Peyer's patch (tissue), 4 donors: Measurements from ENCODE around the gene SF3B6. TPM values are rescaled to one million over a fixed set of nuclear protein-coding genes. Genes with fewer than 3 reads are reported as not detected.
A peak's percentile ranks its signal among the peaks of the same experiment; 100 is the strongest.

Experiments
- DNase-seq, 3 donors: peaks; one replicate each; pipeline ENCODE4 v3.0.0-alpha.2; 2017 to 2019
- H3K27ac ChIP-seq, 4 donors: fragments of 200-600 bp; sonication (generic); one replicate each; pipeline ENCODE4 v1.5.1; 2016 to 2019
- H3K27me3 ChIP-seq, 2 donors: fragments of 200-600 bp; sonication (generic); one replicate each; pipeline ENCODE4 v1.5.1; 2019
- H3K36me3 ChIP-seq, 3 donors: fragments of 200-600 bp; sonication (generic); one replicate each; pipeline ENCODE4 v1.5.1; 2016 to 2019
- H3K4me1 ChIP-seq, 4 donors: fragments of 200-600 bp; sonication (generic); one replicate each; pipeline ENCODE4 v1.5.1; 2016 to 2019
- H3K4me3 ChIP-seq, 4 donors: fragments of 200-600 bp; sonication (generic); 1 replicate in 3 of 4; 2 replicates in 1 of 4; pipeline ENCODE4 v1.5.1; 2016 to 2019; ENCODE audit warnings: mild to moderate bottlenecking in 1 of 4
- H3K9me3 ChIP-seq, 4 donors: fragments of 200-600 bp; sonication (generic); one replicate each; pipeline ENCODE4 v1.5.1; 2016 to 2019; ENCODE audit warnings: mild to moderate bottlenecking in 1 of 4
- POLR2A ChIP-seq, 2 donors: fragments of 450-650 bp; IDR thresholded peaks; one replicate each; pipeline ENCODE4 v1.5.1; 2017; ENCODE audit warnings: antibody characterized with exemption in 2 of 2, mild to moderate bottlenecking in 2 of 2, moderate library complexity in 2 of 2
- total RNA-seq, 4 donors: library from RNA; depleted of rRNA; stranded (reverse); fragments of >200 nt; gene quantifications; one replicate each; pipeline ENCODE4 v1.1.0, GENCODE V29; 2016
- TF ChIP-seq, protein P1 (sequence below), 6 experiments: fragments of 450-650 bp in 4 of 6; fragments of 200-600 bp in 2 of 6; sonication (generic) in 1 of 6; IDR thresholded peaks; one replicate each; pipeline ENCODE4 v1.5.1; 2017 to 2019; ENCODE audit warnings: antibody characterized with exemption in 6 of 6, mild to moderate bottlenecking in 3 of 6, moderate library complexity in 1 of 6

The SF3B6 gene
- total RNA-seq, 4 donors from 2014 or later, result 75.9 to 138 (median 91.9) TPM

DNA sequence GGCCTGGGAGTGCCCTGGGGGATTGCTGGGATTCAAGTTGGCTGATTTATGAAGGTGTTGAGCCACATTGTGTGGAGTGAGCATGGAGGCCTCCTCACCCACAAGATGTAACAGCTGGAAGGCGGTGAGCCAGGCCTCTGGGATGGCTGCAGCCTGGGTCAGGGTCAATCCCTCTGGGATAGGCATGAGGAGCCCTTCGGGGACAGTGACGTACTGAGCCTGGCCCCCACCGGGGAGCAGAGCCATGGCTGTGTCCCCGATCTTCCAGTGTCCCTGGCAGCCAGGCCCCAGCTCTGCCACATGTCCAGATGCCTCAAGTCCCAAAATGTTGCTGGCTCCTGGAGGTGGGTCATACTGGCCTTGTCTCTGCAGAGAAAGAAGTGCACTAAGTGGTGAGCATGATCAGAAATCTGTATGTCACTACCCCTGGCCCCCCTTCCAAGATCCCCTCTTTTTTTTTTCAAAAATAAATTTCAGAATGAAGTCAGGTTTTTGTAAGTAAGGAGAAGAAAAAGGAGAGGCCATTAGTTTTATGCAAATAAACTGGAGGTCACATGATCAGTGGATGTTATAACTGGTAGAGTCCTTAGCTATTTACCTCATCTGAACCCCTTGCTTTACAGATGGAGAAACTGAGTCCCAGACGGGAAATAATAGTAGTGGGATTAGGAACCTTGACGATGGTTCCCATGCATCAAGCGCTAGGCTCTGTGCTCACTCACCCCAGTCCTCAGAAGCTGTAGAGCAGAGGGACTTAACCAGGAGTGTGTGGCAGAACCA lies 6.9 kb upstream of the SF3B6 start:
- peaks cover 0 to 39% (median 0%) of the 10 kb centered on the region in 3 donors for H3K36me3 ChIP-seq
- no peak for DNase-seq
- TF ChIP-seq, protein P1, sequence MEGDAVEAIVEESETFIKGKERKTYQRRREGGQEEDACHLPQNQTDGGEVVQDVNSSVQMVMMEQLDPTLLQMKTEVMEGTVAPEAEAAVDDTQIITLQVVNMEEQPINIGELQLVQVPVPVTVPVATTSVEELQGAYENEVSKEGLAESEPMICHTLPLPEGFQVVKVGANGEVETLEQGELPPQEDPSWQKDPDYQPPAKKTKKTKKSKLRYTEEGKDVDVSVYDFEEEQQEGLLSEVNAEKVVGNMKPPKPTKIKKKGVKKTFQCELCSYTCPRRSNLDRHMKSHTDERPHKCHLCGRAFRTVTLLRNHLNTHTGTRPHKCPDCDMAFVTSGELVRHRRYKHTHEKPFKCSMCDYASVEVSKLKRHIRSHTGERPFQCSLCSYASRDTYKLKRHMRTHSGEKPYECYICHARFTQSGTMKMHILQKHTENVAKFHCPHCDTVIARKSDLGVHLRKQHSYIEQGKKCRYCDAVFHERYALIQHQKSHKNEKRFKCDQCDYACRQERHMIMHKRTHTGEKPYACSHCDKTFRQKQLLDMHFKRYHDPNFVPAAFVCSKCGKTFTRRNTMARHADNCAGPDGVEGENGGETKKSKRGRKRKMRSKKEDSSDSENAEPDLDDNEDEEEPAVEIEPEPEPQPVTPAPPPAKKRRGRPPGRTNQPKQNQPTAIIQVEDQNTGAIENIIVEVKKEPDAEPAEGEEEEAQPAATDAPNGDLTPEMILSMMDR (IDR thresholded peaks at IDR 0.05), result no peak
- no peak for TF ChIP-seq POLR2A (IDR thresholded peaks at IDR 0.05)
- H3K9me3 ChIP-seq, result no peaks in the 10 kb centered on the region
- no peaks in the 10 kb centered on the region for H3K27me3 ChIP-seq
- peak overlapping the region; percentile 80 to 96 (median 94) for H3K27ac ChIP-seq
- H3K4me1 ChIP-seq, result peaks cover 0 to 8% (median 6%) of the 10 kb centered on the region in 4 donors
- peak overlapping the region; percentile 39 to 60 (median 54) for H3K4me3 ChIP-seq

DNA sequence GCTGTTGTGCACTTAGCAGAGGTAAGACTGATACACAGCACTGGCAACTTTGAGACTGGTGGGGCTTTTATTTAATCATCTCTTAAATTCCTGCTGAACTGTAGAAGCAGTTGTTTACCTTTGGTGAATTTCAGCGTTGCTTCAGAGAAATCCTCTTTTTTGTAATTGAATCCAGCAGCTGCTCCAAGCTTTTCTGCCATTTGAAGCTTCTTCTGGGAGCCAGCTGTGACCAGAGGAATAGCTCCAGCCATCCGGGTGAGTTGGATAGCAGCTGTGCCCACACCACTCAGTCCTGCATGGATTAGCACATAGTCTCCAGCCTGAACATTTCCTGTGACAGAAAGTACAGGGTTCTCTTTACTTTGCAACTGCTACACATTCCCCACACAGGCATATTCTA lies 4.6 kb upstream of the SF3B6 start:
- Histone ChIP-seq H3K27ac (no peak overlapping the region), H3K4me1 (peaks cover 6 to 14% (median 8%) of the 10 kb centered on the region in 4 donors), H3K27me3 (no peaks in the 10 kb centered on the region), H3K36me3 (peaks cover 0 to 36% (median 0%) of the 10 kb centered on the region in 3 donors), H3K9me3 (no peaks in the 10 kb centered on the region), H3K4me3 (no peak overlapping the region)
- no peak for TF ChIP-seq POLR2A (IDR thresholded peaks at IDR 0.05)
- TF ChIP-seq, protein P1 (IDR thresholded peaks at IDR 0.05), result no peak
- DNase-seq, result no peak

DNA sequence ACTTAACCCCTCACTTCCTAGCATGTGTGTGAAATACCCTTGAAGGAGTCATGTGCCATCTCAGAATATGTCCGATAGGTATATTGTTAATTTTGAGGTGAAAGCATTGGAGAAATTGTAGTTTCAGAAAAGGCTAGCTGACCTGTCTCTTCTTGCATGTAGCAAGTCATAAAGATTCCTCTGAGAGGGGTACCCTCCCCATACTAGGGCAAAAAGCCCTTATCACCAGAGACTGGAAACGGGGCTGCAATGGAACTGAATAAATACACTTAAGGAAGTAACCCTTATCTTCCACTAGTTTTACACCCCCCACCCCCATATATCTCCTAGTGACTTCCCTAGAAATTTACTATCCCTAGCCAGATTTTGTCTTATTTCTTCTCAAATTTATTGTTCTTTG lies 1.8 kb upstream of the SF3B6 start:
- H3K27ac ChIP-seq, result peak overlapping the region; percentile 86 to 100 (median 97)
- peaks cover 0 to 46% (median 0%) of the 10 kb centered on the region in 3 donors for H3K36me3 ChIP-seq
- peaks cover 3 to 25% (median 7%) of the 10 kb centered on the region in 4 donors for H3K4me1 ChIP-seq
- H3K27me3 ChIP-seq, result no peaks in the 10 kb centered on the region
- no peak for TF ChIP-seq POLR2A (IDR thresholded peaks at IDR 0.05)
- DNase-seq, result no peak
- peak overlapping the region; percentile 64 to 80 (median 74) for H3K4me3 ChIP-seq
- H3K9me3 ChIP-seq, result no peaks in the 10 kb centered on the region

DNA sequence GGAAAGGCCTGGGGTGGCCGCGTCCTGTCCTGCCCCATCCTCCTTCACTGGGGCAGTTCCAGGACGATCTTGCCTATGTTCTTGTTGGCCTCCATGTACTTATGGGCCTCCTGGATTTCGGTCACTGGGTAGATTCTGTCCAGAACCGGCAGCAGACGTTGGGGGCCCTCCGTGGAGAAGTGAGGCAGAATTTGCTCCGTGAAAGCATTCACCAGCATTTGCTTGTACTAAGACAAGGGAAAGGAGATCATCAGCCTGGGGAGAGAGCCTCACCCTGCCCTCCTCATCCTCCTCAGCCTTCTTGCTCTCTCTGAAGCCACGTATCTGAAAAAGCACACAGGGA lies 1.4 kb upstream of the SF3B6 start:
- no peak for TF ChIP-seq POLR2A (IDR thresholded peaks at IDR 0.05)
- TF ChIP-seq, protein P1 (IDR thresholded peaks at IDR 0.05), result no peak
- no peaks in the 10 kb centered on the region for H3K9me3 ChIP-seq
- H3K36me3 ChIP-seq, result peaks cover 0 to 46% (median 0%) of the 10 kb centered on the region in 3 donors
- H3K27ac ChIP-seq, result peak overlapping the region; percentile 86 to 100 (median 97)
- DNase-seq, result no peak
- H3K27me3 ChIP-seq, result no peaks in the 10 kb centered on the region
- H3K4me3 ChIP-seq, result peak overlapping the region; percentile 64 to 80 (median 74)
- peaks cover 0 to 21% (median 7%) of the 10 kb centered on the region in 4 donors for H3K4me1 ChIP-seq

DNA sequence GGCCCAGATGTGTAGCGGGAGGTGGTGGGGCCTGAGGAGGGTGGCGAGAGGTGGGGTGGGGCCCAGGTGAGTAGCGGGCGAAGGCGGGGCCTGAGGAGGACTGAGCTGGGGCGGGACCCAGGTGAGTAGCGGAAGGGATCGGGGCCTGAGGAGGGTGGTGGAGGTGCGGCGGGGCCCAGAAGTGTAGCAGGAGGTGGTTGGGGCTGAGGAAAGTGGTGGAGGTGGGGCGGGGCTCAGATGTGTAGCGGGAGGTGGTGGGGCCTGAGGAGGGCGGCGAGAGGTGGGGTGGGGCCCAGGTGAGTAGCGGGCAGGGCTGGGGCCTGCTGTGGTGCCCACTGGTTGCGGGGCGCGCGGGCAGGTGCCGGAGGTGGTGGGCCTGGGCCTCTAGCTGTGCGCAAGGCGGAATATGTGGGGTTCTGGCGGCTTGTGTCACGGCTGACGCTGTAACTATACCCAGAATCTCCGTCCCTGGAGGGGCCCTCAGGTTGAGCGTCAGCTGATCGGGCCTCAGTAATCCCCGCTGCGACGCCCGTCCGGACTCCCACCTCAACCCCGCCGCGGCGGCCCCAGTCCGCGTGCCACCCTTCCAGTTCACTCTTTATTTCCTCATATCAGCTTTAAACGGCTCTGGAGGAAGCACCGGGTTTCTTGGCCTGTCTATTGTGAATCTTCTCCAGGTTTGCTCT lies 866 bp upstream of the SF3B6 start:
- peaks cover 0 to 20% (median 7%) of the 10 kb centered on the region in 4 donors for H3K4me1 ChIP-seq
- H3K4me3 ChIP-seq, result peak overlapping the region; percentile 64 to 80 (median 74)
- H3K27ac ChIP-seq, result peak overlapping the region; percentile 86 to 100 (median 97)
- H3K9me3 ChIP-seq, result no peaks in the 10 kb centered on the region
- DNase-seq, result peak in 1 of 3 donors; percentile 23
- peaks cover 0 to 46% (median 0%) of the 10 kb centered on the region in 3 donors for H3K36me3 ChIP-seq
- H3K27me3 ChIP-seq, result no peaks in the 10 kb centered on the region
- TF ChIP-seq POLR2A (IDR thresholded peaks at IDR 0.05), result peak; percentile 60 to 83
- TF ChIP-seq, protein P1 (IDR thresholded peaks at IDR 0.05), result no peak

DNA sequence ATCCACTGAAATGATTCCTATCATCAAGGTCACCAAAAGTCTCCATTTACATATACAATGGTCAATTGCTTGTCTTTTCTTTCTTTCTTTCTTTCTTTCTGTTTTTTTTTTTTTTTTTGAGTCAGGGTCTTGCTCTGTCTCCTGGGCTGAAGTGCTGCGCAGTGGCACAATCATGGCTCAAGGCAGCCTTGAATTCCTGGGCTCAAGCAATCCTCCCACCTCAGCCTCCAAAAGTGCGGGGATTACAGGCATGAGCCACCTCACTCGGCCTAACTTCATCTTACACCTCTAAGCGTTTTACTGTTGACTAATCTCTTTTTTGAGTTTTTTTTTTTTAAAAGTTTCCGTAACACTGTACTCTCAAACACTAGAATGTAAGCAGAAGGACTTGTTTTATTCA lies 867 bp downstream of the SF3B6 start:
- DNase-seq, result no peak
- H3K27ac ChIP-seq, result peak overlapping the region in 2 of 4 donors; percentile 96 to 98
- no peaks in the 10 kb centered on the region for H3K27me3 ChIP-seq
- H3K4me1 ChIP-seq, result peaks cover 0 to 20% (median 7%) of the 10 kb centered on the region in 4 donors
- peaks cover 0 to 48% (median 0%) of the 10 kb centered on the region in 3 donors for H3K36me3 ChIP-seq
- TF ChIP-seq, protein P1 (IDR thresholded peaks at IDR 0.05), result no peak
- H3K9me3 ChIP-seq, result no peaks in the 10 kb centered on the region
- H3K4me3 ChIP-seq, result peak overlapping the region; percentile 64 to 80 (median 74)
